SH-SY5Y (cell line): Measurements from ENCODE around the gene INPP4A.

Experiments used
- GATA2 ChIP-seq: IDR thresholded peaks from 2 replicates; pipeline ENCODE4 v1.6.1; 2011; ENCODE audit warnings: mild to moderate bottlenecking, low read depth, low read length
- GATA3 ChIP-seq: IDR thresholded peaks from 2 replicates; pipeline ENCODE4 v1.6.1; 2011; ENCODE audit warnings: low read depth, mild to moderate bottlenecking, low read length, moderate library complexity

GRCh38 chr2:98463988-98464771 lies 19.5 kb downstream of the INPP4A start:
- TF ChIP-seq GATA2 = no peak
- TF ChIP-seq GATA3 = no peak
